Measurements from ENCODE around the gene PPP1R15B.

The PPP1R15B gene

GRCh38 chr1:204455063-204455830 lies 43.6 kb upstream of the PPP1R15B start:
- no peak overlapping the region for H3K4me3 ChIP-seq (ENCODE audit: low read depth, low read length)
- TF ChIP-seq CTCF (IDR thresholded peaks at IDR 0.05; ENCODE audit: borderline replicate concordance, insufficient read depth, low read depth, low read length): no peak

- H3K4me3 ChIP-seq (ENCODE audit: low read depth, low read length): no peak overlapping the region
- no peak for TF ChIP-seq CTCF (IDR thresholded peaks at IDR 0.05; ENCODE audit: borderline replicate concordance, insufficient read depth, low read depth, low read length)
Observed at GRCh38 chr1:204454476-204454875, 42.9 kb upstream of the PPP1R15B start.

DNA sequence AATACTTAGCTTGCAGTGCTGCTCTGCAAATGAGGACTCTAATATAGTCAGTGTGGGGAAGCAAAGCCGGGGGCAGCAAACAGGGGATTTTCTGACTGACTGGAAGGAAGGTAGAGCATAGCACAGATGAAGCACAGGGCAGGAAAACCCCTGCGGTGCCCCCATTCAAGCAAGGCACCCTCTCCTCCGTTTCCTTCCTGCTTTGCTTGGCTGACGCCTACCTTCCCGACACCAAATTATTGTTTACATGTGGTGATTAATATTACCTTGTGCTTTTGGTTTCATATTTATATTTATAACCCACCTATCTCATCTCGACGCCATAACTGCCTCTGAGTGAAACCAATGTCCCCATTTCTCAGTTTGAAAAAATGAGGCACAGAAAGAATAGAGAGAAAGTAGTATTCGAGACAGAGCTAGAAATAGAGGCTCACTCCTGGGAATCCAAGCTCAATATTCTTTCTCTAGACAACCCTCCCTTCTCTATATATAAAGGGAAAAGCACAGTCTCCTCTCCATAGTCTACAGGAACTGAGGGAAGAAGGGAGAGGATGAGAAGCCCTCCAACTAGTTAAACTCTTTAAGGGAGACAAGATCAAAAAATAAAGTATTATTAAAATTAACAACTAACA lies 41.6 kb upstream of the PPP1R15B start:
- H3K4me3 ChIP-seq (ENCODE audit: low read depth, low read length): no peak overlapping the region
- no peak for TF ChIP-seq CTCF (IDR thresholded peaks at IDR 0.05; ENCODE audit: borderline replicate concordance, insufficient read depth, low read depth, low read length)

DNA sequence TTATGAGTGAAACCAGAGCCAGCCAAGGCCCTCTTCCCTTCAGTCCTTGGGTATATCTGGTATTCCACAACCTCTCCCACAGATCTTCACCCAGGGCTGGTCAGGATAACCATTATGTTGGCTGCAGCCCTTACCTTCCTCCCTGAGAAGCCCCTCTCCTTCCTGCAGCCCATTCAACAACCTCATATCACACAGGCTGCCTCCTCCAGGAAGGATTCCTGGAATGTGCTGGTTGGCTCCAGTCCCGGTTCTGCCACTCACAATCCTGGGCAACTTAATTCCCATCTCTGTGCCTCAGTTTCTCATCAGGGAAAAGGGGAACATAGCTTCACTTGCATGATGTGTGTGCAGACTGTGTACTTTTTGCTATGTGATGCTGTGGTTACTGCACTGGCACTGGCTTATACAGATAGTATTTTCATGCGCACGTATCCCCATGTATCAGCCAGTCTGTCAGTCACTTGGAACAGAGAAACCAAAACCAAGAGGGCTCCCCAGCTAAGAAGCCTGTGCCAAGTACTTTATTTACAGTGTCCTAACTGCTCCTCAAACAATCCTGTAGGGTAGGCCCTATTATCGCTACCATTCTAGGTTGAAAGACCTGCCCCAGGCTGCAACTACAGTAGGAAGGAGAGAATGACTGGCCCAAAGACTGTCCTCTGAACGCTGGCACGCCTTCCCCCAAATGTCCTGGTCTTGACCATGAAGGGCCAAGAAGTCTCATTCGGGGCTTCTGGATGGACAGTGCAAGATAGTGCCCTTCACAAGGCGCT lies 39.9 kb upstream of the PPP1R15B start:
- no peak for TF ChIP-seq CTCF (IDR thresholded peaks at IDR 0.05; ENCODE audit: borderline replicate concordance, insufficient read depth, low read depth, low read length)
- no peak overlapping the region for H3K4me3 ChIP-seq (ENCODE audit: low read depth, low read length)

- no peak for TF ChIP-seq CTCF (IDR thresholded peaks at IDR 0.05; ENCODE audit: borderline replicate concordance, insufficient read depth, low read depth, low read length)
- no peak overlapping the region for H3K4me3 ChIP-seq (ENCODE audit: low read depth, low read length)
Observed at GRCh38 chr1:204450461-204451257, 39.0 kb upstream of the PPP1R15B start.

DNA sequence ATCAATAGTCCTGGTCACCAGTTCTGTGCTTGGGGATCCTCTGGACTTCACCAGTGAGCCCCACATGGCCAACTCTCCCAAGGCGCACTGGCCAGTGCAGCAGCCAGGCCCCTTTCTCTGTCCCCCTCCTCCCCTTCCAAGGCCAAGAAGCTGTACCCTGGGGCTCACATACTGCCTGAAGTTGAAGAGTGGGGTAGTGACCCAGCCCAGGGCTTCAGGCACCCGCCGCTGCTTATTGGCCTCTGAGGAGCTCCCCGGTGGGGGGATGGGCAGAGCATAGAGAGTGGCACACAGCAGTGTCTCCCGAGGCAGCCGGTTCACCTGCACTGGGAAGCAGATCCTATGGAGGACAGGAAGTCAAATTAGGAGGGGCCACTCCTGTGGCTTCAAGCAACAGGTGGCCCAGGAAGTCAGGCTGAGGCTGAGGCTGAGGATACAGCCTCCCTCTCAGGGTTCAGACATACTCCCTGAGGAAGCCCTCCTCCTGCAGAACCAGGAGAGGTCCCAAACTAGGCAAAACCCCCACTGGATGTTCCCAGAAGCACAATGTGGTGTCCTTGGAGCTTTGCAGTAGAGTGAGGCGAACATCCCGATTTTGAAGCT lies 38.2 kb upstream of the PPP1R15B start:
- H3K4me3 ChIP-seq (ENCODE audit: low read depth, low read length): no peak overlapping the region
- no peak for TF ChIP-seq CTCF (IDR thresholded peaks at IDR 0.05; ENCODE audit: borderline replicate concordance, insufficient read depth, low read depth, low read length)

All from GM12875 (cell line).